Astrocyte of the spinal cord (primary cell): Measurements from ENCODE around the gene BUB3.

Experiments
- DNase-seq: peaks from one replicate; pipeline ENCODE4 v3.0.0; 2011; ENCODE audit warnings: low read depth, low spot score
- H3K4me3 ChIP-seq: 2 replicates; pipeline ENCODE4 v1.5.1; 2011; ENCODE audit warnings: low read depth, mild to moderate bottlenecking, low read length, moderate library complexity
- CTCF ChIP-seq: IDR thresholded peaks from 2 replicates; pipeline ENCODE4 v1.5.1; 2012; ENCODE audit warnings: low read depth, mild to moderate bottlenecking, low read length, inconsistent platforms
- in situ Hi-C: cut with HindIII; loops from 2 replicates; pipeline ENCODE4 v1.10.0; 2017; ENCODE audit warnings: low sequenced_read_pairs

The BUB3 gene

GRCh38 chr10:123140983-123141390 lies 13.2 kb upstream of the BUB3 start:
- in situ Hi-C loops: no loop called here
- no peak overlapping the region for H3K4me3 ChIP-seq
- no peak for DNase-seq
- no peak for TF ChIP-seq CTCF

- in situ Hi-C loops: no loop called here
- no peak for DNase-seq
- no peak for TF ChIP-seq CTCF
Observed at GRCh38 chr10:123141791-123142700, 12.2 kb upstream of the BUB3 start.

GRCh38 chr10:123142701-123143161 lies 11.5 kb upstream of the BUB3 start:
- no peak for DNase-seq

More at GRCh38 chr10:123141791-123142700, 12.2 kb upstream of the BUB3 start:
- H3K4me3 ChIP-seq: no peak overlapping the region

GRCh38 chr10:123143162-123143824 lies 10.9 kb upstream of the BUB3 start:
- no peak for TF ChIP-seq CTCF
- no peak overlapping the region for H3K4me3 ChIP-seq
- no peak for DNase-seq
- in situ Hi-C loops: no loop called here

More at GRCh38 chr10:123142701-123143161, 11.5 kb upstream of the BUB3 start:
- in situ Hi-C loops: no loop called here
- no peak overlapping the region for H3K4me3 ChIP-seq
- TF ChIP-seq CTCF: no peak

- no peak for DNase-seq
- no peak overlapping the region for H3K4me3 ChIP-seq
- in situ Hi-C loops: no loop called here
- TF ChIP-seq CTCF: no peak
Observed at GRCh38 chr10:123143825-123144168, 10.4 kb upstream of the BUB3 start.

- no peak for DNase-seq
- H3K4me3 ChIP-seq: no peak overlapping the region
- no peak for TF ChIP-seq CTCF
- in situ Hi-C loops: no loop called here
Observed at GRCh38 chr10:123144697-123145541, 9.3 kb upstream of the BUB3 start.
